CD4-positive, alpha-beta T cell (primary cell): ENCODE measurements around the gene SUPT4H1. TPM values are rescaled to one million over a fixed set of nuclear protein-coding genes. Genes with fewer than 3 reads are reported as not detected.
A peak's percentile ranks its signal among the peaks of the same experiment; 100 is the strongest.

Experiments
- ATAC-seq: fragments of 200-7000 bp; cut with Tn5 transposase; one replicate; pipeline ENCODE4 v1.10.0; 2022; ENCODE audit warnings: mild to moderate bottlenecking; ENCODE audit not compliant: poor library complexity
- CTCF ChIA-PET: fragments of 350-600 bp; sonication (Branson Sonifier 250); formaldehyde crosslinking; loops from one replicate; lab custom pipeline; 2021; ENCODE audit warnings: antibody characterized with exemption, inconsistent platforms; lab: Charles Lee
- POLR2A ChIA-PET: fragments of 350-600 bp; sonication (Branson Sonifier 250); formaldehyde crosslinking; loops from one replicate; lab custom pipeline; 2021; ENCODE audit warnings: antibody characterized with exemption, inconsistent platforms; lab: Charles Lee
- DNase-seq, 14 experiments: peaks; one replicate each; pipeline ENCODE4 v3.0.0-alpha.2; 2013 to 2020; ENCODE audit warnings: mixed read lengths in 2 of 14
- H3K27ac ChIP-seq, 2 donors: one replicate each; pipeline versions ENCODE4 v1.5.1 to v1.7.0; 2013; ENCODE audit warnings: low read length in 2 of 2, low read depth in 1 of 2, mild to moderate bottlenecking in 1 of 2
- H3K27me3 ChIP-seq, 2 experiments: 1 replicate in 1 of 2; 2 replicates in 1 of 2; pipeline versions ENCODE4 v1.6.1 to v1.7.0; 2013; ENCODE audit warnings: low read length in 2 of 2, control low read depth in 1 of 2, mild to moderate bottlenecking in 1 of 2, moderate library complexity in 1 of 2; ENCODE audit not compliant: insufficient read depth in 2 of 2, control insufficient read depth in 1 of 2
- H3K36me3 ChIP-seq: one replicate; pipeline ENCODE4 v1.6.1; 2013; ENCODE audit warnings: low read length, control low read depth; ENCODE audit not compliant: insufficient read depth
- H3K4me1 ChIP-seq: one replicate; pipeline ENCODE4 v1.6.1; 2013; ENCODE audit warnings: low read length, control low read depth; ENCODE audit not compliant: insufficient read depth
- H3K4me3 ChIP-seq: one replicate; pipeline ENCODE4 v1.5.1; 2013; ENCODE audit warnings: mild to moderate bottlenecking, low read length, moderate library complexity
- H3K9me3 ChIP-seq, 2 experiments: 1 replicate in 1 of 2; 2 replicates in 1 of 2; pipeline versions ENCODE4 v1.6.1 to v1.7.0; 2013; ENCODE audit warnings: low read length in 2 of 2, mild to moderate bottlenecking in 2 of 2, control low read depth in 1 of 2, moderate library complexity in 1 of 2; ENCODE audit not compliant: control insufficient read depth in 1 of 2, insufficient read depth in 1 of 2
- H3K27ac Mint-ChIP-seq: one replicate; pipeline ENCODE4 v1.8.0; 2020; ENCODE audit warnings: mixed read lengths
- H3K27me3 Mint-ChIP-seq: one replicate; pipeline ENCODE4 v1.8.0; 2021; ENCODE audit warnings: mixed read lengths
- H3K36me3 Mint-ChIP-seq: one replicate; pipeline ENCODE4 v1.8.0; 2021; ENCODE audit warnings: low read depth, mixed read lengths
- H3K4me1 Mint-ChIP-seq: one replicate; pipeline ENCODE4 v1.8.0; 2021; ENCODE audit warnings: low read depth, mixed read lengths
- H3K4me3 Mint-ChIP-seq: one replicate; pipeline ENCODE4 v1.8.0; 2020; ENCODE audit warnings: mild to moderate bottlenecking, mixed read lengths
- H3K9me3 Mint-ChIP-seq: one replicate; pipeline ENCODE4 v1.8.0; 2020; ENCODE audit warnings: mixed read lengths
- CTCF ChIP-seq: fragments of 200-600 bp; IDR thresholded peaks from one replicate; pipeline ENCODE4 v1.8.0; 2022; ENCODE audit warnings: antibody characterized with exemption, mild to moderate bottlenecking
- intact Hi-C, 2 experiments: fragments of 100-400 bp; cut with DNase I in 1 of 2; cut with micrococcal nuclease in 1 of 2; formaldehyde crosslinking; loops; one replicate each; pipeline versions ENCODE4 v1.15.1 to v1.9.0; 2023 to 2025; cut with DNase I, micrococcal nuclease
- total RNA-seq, 174 experiments: library from RNA in 2 of 174; stranded (reverse) in 2 of 174; gene quantifications; one replicate each; pipeline ENCODE4 v1.2.3 and lab custom pipeline; 2021 to 2026

The SUPT4H1 gene
- total RNA-seq, 2 experiments from 2014 or later: 46.5 to 47.0 TPM

- H3K27me3 ChIP-seq: no peaks in the 10 kb centered on the region
- no peaks in the 10 kb centered on the region for H3K36me3 ChIP-seq
- Mint-ChIP-seq H3K27me3 (no peaks in the 10 kb centered on the region), H3K4me1 (peaks cover 50% of the 10 kb centered on the region), H3K36me3 (no peaks in the 10 kb centered on the region), H3K4me3 (no peak overlapping the region), H3K27ac (no peak overlapping the region), H3K9me3 (no peaks in the 10 kb centered on the region)
- no peak overlapping the region for H3K27ac ChIP-seq
- TF ChIP-seq CTCF: no peak
- ChIA-PET POLR2A (interaction anchor here (0.8 to 3.1 kb wide), 9 partner anchors 15 to 43 kb away, joined by 3 to 12 read pairs (median 5); partner anchors contain the start of genes RNF43 and SUPT4H1), CTCF (interaction anchor here (0.5 to 1.1 kb wide), 2 partner anchors 14 to 37 kb away, joined by 3 read pairs; no protein-coding TSS in a partner anchor)
- no peak for ATAC-seq
- DNase-seq: peak in 1 of 14 experiments; percentile 23
- H3K9me3 ChIP-seq: no peaks in the 10 kb centered on the region
- peaks cover 30% of the 10 kb centered on the region for H3K4me1 ChIP-seq
- intact Hi-C loops: no loop called here
- no peak overlapping the region for H3K4me3 ChIP-seq
These were observed 28.5 kb upstream of the SUPT4H1 start for GRCh38 chr17:58380207-58381123.

GRCh38 chr17:58379511-58379824 lies 27.5 kb upstream of the SUPT4H1 start:
- H3K4me3 Mint-ChIP-seq: peak overlapping the region; percentile 2
- H3K36me3 Mint-ChIP-seq: no peaks in the 10 kb centered on the region
- no peak for DNase-seq
- CTCF ChIA-PET: interaction anchor here (1.1 kb wide), 1 partner anchor 38 kb away, joined by 3 read pairs; no protein-coding TSS in a partner anchor
- Histone ChIP-seq H3K4me1 (peaks cover 30% of the 10 kb centered on the region), H3K9me3 (no peaks in the 10 kb centered on the region), H3K36me3 (no peaks in the 10 kb centered on the region), H3K27ac (no peak overlapping the region), H3K27me3 (no peaks in the 10 kb centered on the region), H3K4me3 (no peak overlapping the region)
- H3K9me3 Mint-ChIP-seq: no peaks in the 10 kb centered on the region
- no peak for ATAC-seq
- intact Hi-C loops: no loop called here
- peaks cover 50% of the 10 kb centered on the region for H3K4me1 Mint-ChIP-seq
- no peak for TF ChIP-seq CTCF
- POLR2A ChIA-PET: interaction anchor here (0.8 to 3.1 kb wide), 5 partner anchors 17 to 42 kb away, joined by 3 to 11 read pairs (median 5); partner anchors contain the start of genes RNF43 and SUPT4H1
- no peaks in the 10 kb centered on the region for H3K27me3 Mint-ChIP-seq
- no peak overlapping the region for H3K27ac Mint-ChIP-seq

GRCh38 chr17:58378733-58379510 lies 26.9 kb upstream of the SUPT4H1 start:
- intact Hi-C loops: no loop called here
- no peak for ATAC-seq
- Mint-ChIP-seq H3K4me1 (peaks cover 50% of the 10 kb centered on the region), H3K36me3 (no peaks in the 10 kb centered on the region), H3K27me3 (no peaks in the 10 kb centered on the region), H3K9me3 (no peaks in the 10 kb centered on the region), H3K4me3 (peak overlapping the region; percentile 9), H3K27ac (no peak overlapping the region)
- Histone ChIP-seq H3K4me1 (peaks cover 30% of the 10 kb centered on the region), H3K27ac (no peak overlapping the region), H3K4me3 (no peak overlapping the region), H3K36me3 (no peaks in the 10 kb centered on the region), H3K9me3 (no peaks in the 10 kb centered on the region), H3K27me3 (no peaks in the 10 kb centered on the region)
- POLR2A ChIA-PET: interaction anchor here (1.2 to 3.1 kb wide), 5 partner anchors 16 to 41 kb away, joined by 3 to 11 read pairs (median 5); partner anchors contain the start of gene RNF43
- DNase-seq: peak in 3 of 14 experiments; percentile 31 to 50 (median 40)
- CTCF ChIA-PET: interaction anchor here (0.6 to 1.1 kb wide), 2 partner anchors 39 to 676 kb away, joined by 3 read pairs; no protein-coding TSS in a partner anchor
- no peak for TF ChIP-seq CTCF
